ENCODE data around the gene OCLN. TPM values are rescaled to one million over a fixed set of nuclear protein-coding genes. Genes with fewer than 3 reads are reported as not detected.

Gene OCLN
- total RNA-seq, 1 donor from 2014 or later, result 12.8 TPM

GRCh38 chr5:69484891-69485290 lies 7.7 kb upstream of the OCLN start:
- H3K4me1 ChIP-seq, result no peaks in the 10 kb centered on the region
- H3K9me3 ChIP-seq, result no peaks in the 10 kb centered on the region
- intact Hi-C loops (cut with DNase I), result no loop called here
- H3K36me3 ChIP-seq, result no peaks in the 10 kb centered on the region
- TF ChIP-seq POLR2A (IDR thresholded peaks at IDR 0.05) (no peak), POLR2AphosphoS5 (IDR thresholded peaks at IDR 0.05; ENCODE audit: insufficient read depth in 1 of 2, low read depth in 1 of 2) (no peak)
- TF ChIP-seq, protein P1, sequence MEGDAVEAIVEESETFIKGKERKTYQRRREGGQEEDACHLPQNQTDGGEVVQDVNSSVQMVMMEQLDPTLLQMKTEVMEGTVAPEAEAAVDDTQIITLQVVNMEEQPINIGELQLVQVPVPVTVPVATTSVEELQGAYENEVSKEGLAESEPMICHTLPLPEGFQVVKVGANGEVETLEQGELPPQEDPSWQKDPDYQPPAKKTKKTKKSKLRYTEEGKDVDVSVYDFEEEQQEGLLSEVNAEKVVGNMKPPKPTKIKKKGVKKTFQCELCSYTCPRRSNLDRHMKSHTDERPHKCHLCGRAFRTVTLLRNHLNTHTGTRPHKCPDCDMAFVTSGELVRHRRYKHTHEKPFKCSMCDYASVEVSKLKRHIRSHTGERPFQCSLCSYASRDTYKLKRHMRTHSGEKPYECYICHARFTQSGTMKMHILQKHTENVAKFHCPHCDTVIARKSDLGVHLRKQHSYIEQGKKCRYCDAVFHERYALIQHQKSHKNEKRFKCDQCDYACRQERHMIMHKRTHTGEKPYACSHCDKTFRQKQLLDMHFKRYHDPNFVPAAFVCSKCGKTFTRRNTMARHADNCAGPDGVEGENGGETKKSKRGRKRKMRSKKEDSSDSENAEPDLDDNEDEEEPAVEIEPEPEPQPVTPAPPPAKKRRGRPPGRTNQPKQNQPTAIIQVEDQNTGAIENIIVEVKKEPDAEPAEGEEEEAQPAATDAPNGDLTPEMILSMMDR (IDR thresholded peaks at IDR 0.05), result no peak
- no peak overlapping the region for H3K27ac ChIP-seq
- no peaks in the 10 kb centered on the region for H3K27me3 ChIP-seq
- no peak overlapping the region for H3K4me3 ChIP-seq
- no peak for DNase-seq (ENCODE audit: extremely low spot score in 2 of 2)

- no peak for DNase-seq (ENCODE audit: extremely low spot score in 2 of 2)
- H3K4me1 ChIP-seq, result no peaks in the 10 kb centered on the region
- intact Hi-C loops (cut with DNase I), result no loop called here
- H3K27me3 ChIP-seq, result no peaks in the 10 kb centered on the region
- no peak overlapping the region for H3K27ac ChIP-seq
- TF ChIP-seq, protein P1 (IDR thresholded peaks at IDR 0.05), result no peak
- TF ChIP-seq POLR2A (IDR thresholded peaks at IDR 0.05), result no peak
- no peak for TF ChIP-seq POLR2AphosphoS5 (IDR thresholded peaks at IDR 0.05; ENCODE audit: insufficient read depth in 1 of 2, low read depth in 1 of 2)
- H3K9me3 ChIP-seq, result no peaks in the 10 kb centered on the region
- H3K36me3 ChIP-seq, result no peaks in the 10 kb centered on the region
- H3K4me3 ChIP-seq, result no peak overlapping the region
Measured at GRCh38 chr5:69485471-69485870, 7.1 kb upstream of the OCLN start.

- peaks cover 19% of the 10 kb centered on the region for H3K4me1 ChIP-seq
- H3K36me3 ChIP-seq, result no peaks in the 10 kb centered on the region
- intact Hi-C loops (cut with DNase I), result no loop called here
- TF ChIP-seq POLR2AphosphoS5 (IDR thresholded peaks at IDR 0.05; ENCODE audit: insufficient read depth in 1 of 2, low read depth in 1 of 2), result no peak
- TF ChIP-seq POLR2A (IDR thresholded peaks at IDR 0.05), result no peak
- no peak overlapping the region for H3K27ac ChIP-seq
- H3K4me3 ChIP-seq, result no peak overlapping the region
- no peak for DNase-seq (ENCODE audit: extremely low spot score in 2 of 2)
- no peaks in the 10 kb centered on the region for H3K27me3 ChIP-seq
- H3K9me3 ChIP-seq, result no peaks in the 10 kb centered on the region
Measured at GRCh38 chr5:69489246-69489645, 3.3 kb upstream of the OCLN start.

DNA sequence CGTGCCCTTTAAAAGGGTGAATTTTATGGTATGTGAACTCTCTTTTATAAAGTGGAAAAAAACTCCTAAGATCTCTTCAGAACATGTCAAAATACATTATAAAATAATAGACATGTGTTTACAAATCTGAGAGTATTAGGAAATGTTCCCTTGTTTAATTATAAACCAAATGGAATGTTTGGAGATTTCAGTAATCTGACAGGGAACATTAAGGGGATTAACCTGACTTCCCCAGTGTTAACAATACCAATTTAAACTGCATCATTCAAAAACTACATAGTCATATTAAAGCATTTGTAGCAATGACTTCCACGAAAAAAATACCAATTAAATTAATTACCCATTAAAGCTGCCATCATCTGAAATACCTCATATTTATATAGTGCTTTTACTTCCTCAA lies 1.6 kb upstream of the OCLN start:
- Histone ChIP-seq H3K36me3 (no peaks in the 10 kb centered on the region), H3K4me3 (no peak overlapping the region), H3K27ac (no peak overlapping the region), H3K9me3 (no peaks in the 10 kb centered on the region), H3K27me3 (no peaks in the 10 kb centered on the region), H3K4me1 (peaks cover 19% of the 10 kb centered on the region)
- TF ChIP-seq, protein P1 (IDR thresholded peaks at IDR 0.05), result no peak
- no peak for TF ChIP-seq POLR2A (IDR thresholded peaks at IDR 0.05)
- no peak for TF ChIP-seq POLR2AphosphoS5 (IDR thresholded peaks at IDR 0.05; ENCODE audit: insufficient read depth in 1 of 2, low read depth in 1 of 2)
- DNase-seq (ENCODE audit: extremely low spot score in 2 of 2), result no peak
- intact Hi-C loops (cut with DNase I), result no loop called here

DNA sequence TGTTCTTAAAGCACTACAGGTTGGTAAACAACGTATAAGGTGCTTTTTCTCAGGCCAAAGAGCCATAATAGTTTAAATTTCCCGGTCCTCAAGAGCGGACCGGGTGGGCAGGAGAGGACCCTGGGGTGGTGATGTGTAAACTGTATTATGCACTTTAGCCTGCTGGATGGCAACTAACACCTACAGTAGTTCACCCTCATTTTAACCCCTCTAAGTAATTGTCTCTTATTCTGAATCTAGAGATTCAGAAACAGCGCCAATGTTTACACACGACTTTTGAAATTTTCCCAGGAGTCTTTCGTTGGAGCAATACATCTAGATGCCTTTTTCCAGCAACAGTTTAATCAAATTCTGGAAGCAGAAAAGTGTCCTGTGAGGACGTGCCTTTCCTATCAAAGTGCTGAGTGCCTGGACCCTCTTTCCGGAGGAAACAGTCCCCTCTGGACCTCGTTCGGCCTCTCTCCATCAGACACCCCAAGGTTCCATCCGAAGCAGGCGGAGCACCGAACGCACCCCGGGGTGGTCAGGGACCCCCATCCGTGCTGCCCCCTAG lies 676 bp upstream of the OCLN start:
- Histone ChIP-seq H3K27ac (no peak overlapping the region), H3K36me3 (no peaks in the 10 kb centered on the region), H3K27me3 (no peaks in the 10 kb centered on the region), H3K4me1 (peaks cover 19% of the 10 kb centered on the region), H3K4me3 (peak overlapping the region; percentile 58 to 78), H3K9me3 (no peaks in the 10 kb centered on the region)
- intact Hi-C loops (cut with DNase I), result no loop called here
- TF ChIP-seq POLR2AphosphoS5 (IDR thresholded peaks at IDR 0.05; ENCODE audit: insufficient read depth in 1 of 2, low read depth in 1 of 2), result no peak
- no peak for TF ChIP-seq POLR2A (IDR thresholded peaks at IDR 0.05)
- TF ChIP-seq, protein P1 (IDR thresholded peaks at IDR 0.05), result no peak
- DNase-seq (ENCODE audit: extremely low spot score in 2 of 2), result no peak
